K562 (cell line): ENCODE data around the gene STXBP4. TPM values are rescaled to one million over a fixed set of nuclear protein-coding genes. Genes with fewer than 3 reads are reported as not detected.

Experiments
- ATAC-seq: fragments of 200-7000 bp; cut with Tn5 transposase; 3 replicates; pipeline ENCODE4 v1.9.1; 2020; ENCODE audit warnings: moderate library complexity
- BruUV-seq: library from RNA; stranded (reverse); fragments of 400-500 nt; replicated peaks from 2 replicates; lab custom pipeline; 2021; lab: Mats Ljungman, UMichigan
- CTCF ChIA-PET: fragments of 300-600 bp; formaldehyde crosslinking; extraction: SDS; loops from one replicate; lab custom pipeline; 2021; ENCODE audit warnings: low intra/inter-chr PET ratio; lab: Yijun Ruan, JAX
- POLR2A ChIA-PET: fragments of 300-600, 350-650 bp; sonication (Branson Sonifier 250); formaldehyde crosslinking; extraction: SDS; loops from one replicate; lab custom pipeline; 2021; ENCODE audit warnings: antibody characterized with exemption, inconsistent platforms; lab: Yijun Ruan, JAX
- DNase-seq, 4 experiments: peaks; one replicate each; pipeline versions ENCODE4 v3.0.0 to v3.0.0-alpha.2; 2011 to 2018; ENCODE audit warnings: low spot score in 3 of 4, mixed read lengths in 3 of 4; ENCODE audit errors: extremely low read depth in 1 of 4
- FAIRE-seq: peaks from 2 replicates; lab custom pipeline; 2011; peaks lifted over from hg19 to GRCh38; lab: Jason Lieb, UNC
- H2AFZ ChIP-seq: 2 replicates; pipeline ENCODE4 v1.6.0; 2011; ENCODE audit warnings: low read depth, low read length, control low read depth, inconsistent platforms
- H3K27ac ChIP-seq: fragments of 200-600 bp; 3 replicates; pipeline ENCODE4 v1.8.0; 2011; ENCODE audit warnings: low read depth, mild to moderate bottlenecking, control low read depth, inconsistent platforms, low read length, moderate library complexity, mixed read lengths; ENCODE audit errors: extremely low read depth
- H3K27me3 ChIP-seq, 2 experiments: fragments of 300-600 bp in 1 of 2; 2 replicates in 1 of 2; 3 replicates in 1 of 2; pipeline versions ENCODE4 v1.6.0 to v1.8.0; 2011; ENCODE audit warnings: inconsistent platforms in 2 of 2, low read length in 2 of 2, mild to moderate bottlenecking in 1 of 2, mixed read lengths in 1 of 2, moderate library complexity in 1 of 2; ENCODE audit not compliant: control insufficient read depth in 2 of 2, insufficient read depth in 2 of 2
- H3K36me3 ChIP-seq: fragments of 300-600 bp; 3 replicates; pipeline ENCODE4 v1.8.0; 2011; ENCODE audit warnings: mild to moderate bottlenecking, low read length, inconsistent platforms; ENCODE audit not compliant: control insufficient read depth, insufficient read depth
- H3K4me1 ChIP-seq, 2 experiments: fragments of 200-600 bp in 1 of 2; replicated peaks in 1 of 2; 2 replicates in 1 of 2; 3 replicates in 1 of 2; pipeline versions ENCODE4 v1.5.1 to v1.8.0; 2011; ENCODE audit warnings: inconsistent platforms in 2 of 2, low read length in 2 of 2, mild to moderate bottlenecking in 1 of 2, mixed read lengths in 1 of 2, moderate library complexity in 1 of 2; ENCODE audit not compliant: control insufficient read depth in 2 of 2, insufficient read depth in 2 of 2
- H3K4me2 ChIP-seq: 2 replicates; pipeline ENCODE4 v1.6.1; 2011; ENCODE audit warnings: low read length, control low read depth, inconsistent platforms, mixed read lengths; ENCODE audit not compliant: insufficient read depth
- H3K4me3 ChIP-seq: fragments of 200-600 bp; sonication (generic), shearing (Covaris generic); 2 replicates; pipeline ENCODE4 v1.5.1; 2016; ENCODE audit warnings: control low read depth, inconsistent platforms
- H3K79me2 ChIP-seq: fragments of 200-600 bp; 3 replicates; pipeline ENCODE4 v1.8.0; 2011; ENCODE audit warnings: low read length, inconsistent platforms; ENCODE audit not compliant: control insufficient read depth, insufficient read depth
- H3K9ac ChIP-seq, 2 experiments: 2 replicates each; pipeline versions ENCODE4 v1.6.0 to v1.6.1; 2011; ENCODE audit warnings: low read depth in 2 of 2, low read length in 2 of 2, control low read depth in 1 of 2, inconsistent platforms in 1 of 2, mild to moderate bottlenecking in 1 of 2, mixed read lengths in 1 of 2; ENCODE audit not compliant: insufficient read depth in 1 of 2
- H3K9me1 ChIP-seq: one replicate; pipeline ENCODE4 v1.6.0; 2011; ENCODE audit warnings: inconsistent platforms, mild to moderate bottlenecking, low read length, moderate library complexity; ENCODE audit not compliant: control insufficient read depth, insufficient read depth
- H3K9me3 ChIP-seq: replicated peaks from 2 replicates; pipeline ENCODE4 v1.5.1; 2011; ENCODE audit warnings: low read depth, low read length, inconsistent platforms; ENCODE audit not compliant: control insufficient read depth, insufficient read depth
- H4K20me1 ChIP-seq: replicated peaks from 2 replicates; pipeline ENCODE4 v1.6.1; 2011; ENCODE audit warnings: low read length, inconsistent platforms, mixed read lengths; ENCODE audit not compliant: control insufficient read depth, insufficient read depth
- CTBP1 ChIP-seq: fragments of 450-650 bp; IDR thresholded peaks from 2 replicates; pipeline ENCODE4 v1.6.1; 2016; ENCODE audit warnings: borderline replicate concordance
- NFIC ChIP-seq: fragments of 450-650 bp; IDR thresholded peaks from 2 replicates; pipeline ENCODE4 v1.6.1; 2017; ENCODE audit warnings: mild to moderate bottlenecking, inconsistent platforms
- OTX1 ChIP-seq: fragments of 450-650 bp; formaldehyde crosslinking; IDR thresholded peaks from 2 replicates; pipeline ENCODE4 v1.4.0; 2022; ENCODE audit warnings: mild to moderate bottlenecking
- TEAD4 ChIP-seq, 2 experiments: sonication (generic) in 1 of 2; formaldehyde crosslinking in 1 of 2; IDR thresholded peaks; 2 replicates each; pipeline versions ENCODE4 v1.6.1 to v1.8.0; 2012 to 2022; ENCODE audit warnings: borderline replicate concordance in 1 of 2, inconsistent platforms in 1 of 2, low read length in 1 of 2, mild to moderate bottlenecking in 1 of 2, missing genetic modification reagents in 1 of 2
- ZBTB17 ChIP-seq: fragments of 450-650 bp; formaldehyde crosslinking; IDR thresholded peaks from 2 replicates; pipeline ENCODE4 v1.4.0; 2020; ENCODE audit warnings: mild to moderate bottlenecking
- ZC3H8 ChIP-seq: fragments of 450-650 bp; IDR thresholded peaks from 2 replicates; pipeline ENCODE4 v1.6.1; 2017
- ZNF280A ChIP-seq: fragments of 450-650 bp; IDR thresholded peaks from 2 replicates; pipeline ENCODE4 v1.6.1; 2018; ENCODE audit warnings: mild to moderate bottlenecking, low read depth; ENCODE audit not compliant: partially characterized antibody
- WGBS: fragments of 100-300 bp; shearing (Covaris generic); methylation state at CpG from one replicate; pipeline ENCODE4 v1.1.6; 2016; ENCODE audit warnings: low coverage, mixed read lengths; ENCODE audit not compliant: insufficient coverage; ENCODE audit errors: missing lambda C conversion rate; 5-methylcytosine and 5-hydroxymethylcytosine counted together
- in situ Hi-C: fragments of 300-500 bp; cut with MboI; formaldehyde crosslinking; loops from 4 replicates; pipeline ENCODE4 v1.15.0; 2018; ENCODE audit warnings: inconsistent platforms, mixed read lengths
- intact Hi-C: fragments of 100-400 bp; cut with micrococcal nuclease; formaldehyde crosslinking; loops from 2 replicates; pipeline ENCODE4 v1.14.2; 2022
- polyA plus RNA-seq, 8 experiments: library from polyadenylated mRNA; depleted of rRNA in 4 of 8; stranded (reverse) in 5 of 8; unstranded in 3 of 8; fragments of >200 nt; fragmentation: Nextera tagmentation in 2 of 8; fragmentation: Illumina TruSeq in 1 of 8; extraction: Ambion mirVana in 2 of 8; extraction: Trizol in 1 of 8; gene quantifications; 2 replicates each; pipeline versions ENCODE4 v1.2.1 to v1.2.3, GENCODE V29; 2011 to 2014; ENCODE audit warnings: inconsistent platforms in 1 of 8, missing spikeins in 1 of 8
- total RNA-seq, 7 experiments: library from RNA; depleted of rRNA in 6 of 7; stranded (reverse); fragments of >200 nt in 6 of 7; fragmentation: Illumina TruSeq in 2 of 7; extraction: Trizol in 2 of 7; gene quantifications; 2 replicates each; pipeline versions ENCODE4 v1.2.1 to v1.2.3, GENCODE V29; 2011 to 2021; ENCODE audit warnings: low replicate concordance in 1 of 7

The STXBP4 gene
- total and polyA plus RNA-seq, 9 of the 15 experiments (the other 6 are each of a cell fraction or from before 2014, with no cell fraction given): 11.6 to 23.2 (median 18.5) TPM

DNA sequence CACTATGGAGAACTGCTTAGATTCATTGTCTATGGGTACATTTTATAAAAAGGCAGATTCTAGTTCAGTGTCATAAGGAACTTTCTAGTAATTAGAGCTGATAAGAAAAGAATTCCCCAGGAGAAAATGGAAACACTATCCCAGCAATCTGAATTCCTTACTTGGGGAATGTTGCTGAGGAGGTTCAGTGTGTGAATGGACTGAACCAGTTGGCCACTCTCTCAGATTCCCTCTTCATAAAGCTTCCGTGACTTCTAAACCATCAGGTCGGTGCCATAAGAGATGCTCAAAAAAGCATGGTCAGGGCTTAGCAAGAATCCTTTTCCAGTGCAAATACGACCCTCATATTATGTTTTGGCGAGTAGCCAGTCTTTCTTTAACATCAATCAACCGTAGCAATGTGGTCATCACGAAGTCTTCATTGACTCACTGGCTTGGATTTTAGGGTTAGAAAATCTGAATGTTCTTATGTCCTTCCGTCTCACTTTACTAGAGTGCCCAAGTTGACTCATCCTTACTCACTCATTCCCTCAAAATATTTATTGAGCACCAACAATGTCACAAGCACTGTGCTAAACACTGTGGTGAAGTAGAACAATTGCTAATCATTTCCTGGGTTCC, 193.5 kb downstream of the STXBP4 start:
- TF ChIP-seq NFIC (peak; percentile 48; the same call in 1 of the 2 replicates), TEAD4 (IDR thresholded peaks at IDR 0.05; ENCODE audit: low read length) (no peak), TEAD4 (CRISPR knock-in tag; IDR thresholded peaks at IDR 0.05; ENCODE audit: borderline replicate concordance) (no peak)
- no TSS peak for BruUV-seq
- H3K27me3 ChIP-seq: no peaks in the 10 kb centered on the region
- no peak overlapping the region for H3K9ac ChIP-seq
- CTCF ChIA-PET: no interaction called here
- no peak overlapping the region for H2AFZ ChIP-seq
- H3K4me1 ChIP-seq: no peaks in the 10 kb centered on the region
- FAIRE-seq (no peak), ATAC-seq (no peak), DNase-seq (no peak)
- POLR2A ChIA-PET: no interaction called here
- no peak overlapping the region for H3K4me2 ChIP-seq
- intact Hi-C loops: no loop called here
- no peak overlapping the region for H3K27ac ChIP-seq
- no peak overlapping the region for H3K4me3 ChIP-seq
- H3K79me2 ChIP-seq: no peaks in the 10 kb centered on the region
- H4K20me1 ChIP-seq: no peaks in the 10 kb centered on the region
- H3K36me3 ChIP-seq: 0 out of 3 replicates have a peak, but pooled peaks cover 3% of the 10 kb centered on the region
- H3K9me1 ChIP-seq: no peaks in the 10 kb centered on the region
- 60% methylated on average over 7 of the region's 7 CpGs for WGBS
- in situ Hi-C loops: no loop called here
- H3K9me3 ChIP-seq: no peaks in the 10 kb centered on the region

DNA sequence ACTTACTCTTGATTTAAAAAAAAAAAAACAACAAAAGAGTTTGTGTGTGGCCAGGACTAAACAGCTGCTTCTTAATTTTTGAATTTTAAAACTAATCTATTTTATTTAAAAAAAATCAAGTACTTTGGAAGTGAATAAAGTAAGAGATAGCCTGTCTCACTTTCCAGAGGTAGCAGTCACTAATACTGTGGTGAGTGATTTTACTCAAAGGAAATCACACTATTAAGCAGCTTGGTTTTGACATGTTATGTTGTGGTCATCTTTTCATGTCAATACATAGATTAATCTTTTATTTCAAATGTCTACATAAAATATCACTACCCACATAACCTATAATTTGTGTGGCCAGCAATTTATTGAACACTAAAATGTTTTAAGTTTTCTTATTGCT, 194.0 kb downstream of the STXBP4 start:
- Histone ChIP-seq H3K9me3 (no peaks in the 10 kb centered on the region), H3K27ac (no peak overlapping the region), H3K36me3 (0 out of 3 replicates have a peak, but pooled peaks cover 3% of the 10 kb centered on the region), H3K4me3 (no peak overlapping the region), H3K79me2 (no peaks in the 10 kb centered on the region), H4K20me1 (no peaks in the 10 kb centered on the region), H3K4me2 (no peak overlapping the region), H3K9ac (no peak overlapping the region), H3K4me1 (no peaks in the 10 kb centered on the region), H2AFZ (no peak overlapping the region), H3K9me1 (no peaks in the 10 kb centered on the region), H3K27me3 (no peaks in the 10 kb centered on the region)
- ATAC-seq (no peak), FAIRE-seq (no peak), DNase-seq (no peak)
- BruUV-seq: no TSS peak
- in situ Hi-C loops (no loop called here), intact Hi-C loops (no loop called here)
- TF ChIP-seq OTX1 (no peak), CTBP1 (no peak), ZC3H8 (no peak), ZBTB17 (CRISPR knock-in tag) (no peak), ZNF280A (no peak)
- POLR2A ChIA-PET: no interaction called here
- CTCF ChIA-PET: no interaction called here
